HepG2 (cell line): ENCODE measurements around the gene HDGFL3. TPM values are rescaled to one million over a fixed set of nuclear protein-coding genes. Genes with fewer than 3 reads are reported as not detected.

Experiments
- ATAC-seq: fragments of 200-7000 bp; cut with Tn5 transposase; 3 replicates; pipeline ENCODE4 v1.9.1; 2020; ENCODE audit warnings: mild to moderate bottlenecking, moderate library complexity
- BruUV-seq: library from RNA; stranded (reverse); fragments of 400-500 nt; replicated peaks from 2 replicates; lab custom pipeline; 2021; lab: Mats Ljungman, UMichigan
- CTCF ChIA-PET: fragments of 300-600 bp; formaldehyde crosslinking; extraction: SDS; loops from one replicate; lab custom pipeline; 2021; ENCODE audit warnings: low total read pairs, inconsistent platforms, low intra/inter-chr PET ratio; lab: Yijun Ruan, JAX
- POLR2A ChIA-PET: fragments of 350-600 bp; sonication (Branson Sonifier 250); formaldehyde crosslinking; loops from one replicate; lab custom pipeline; 2020; ENCODE audit warnings: antibody characterized with exemption, inconsistent platforms; lab: Yijun Ruan, JAX
- DNase-seq: peaks from one replicate; pipeline ENCODE4 v3.0.0-alpha.2; 2015; ENCODE audit warnings: low spot score
- FAIRE-seq: peaks from 3 replicates; lab custom pipeline; 2011; peaks lifted over from hg19 to GRCh38; lab: Jason Lieb, UNC
- H2AFZ ChIP-seq: one replicate; pipeline ENCODE4 v1.6.1; 2011; ENCODE audit warnings: low read length, inconsistent platforms
- H3K27ac ChIP-seq: fragments of 300-600 bp; 3 replicates; pipeline ENCODE4 v1.8.0; 2011; ENCODE audit warnings: mixed run types, mild to moderate bottlenecking, mixed read lengths, low read length, inconsistent platforms; ENCODE audit not compliant: insufficient read depth; ENCODE audit errors: extremely low read length
- H3K27me3 ChIP-seq, 2 experiments: fragments of 200-600 bp in 1 of 2; 2 replicates in 1 of 2; 3 replicates in 1 of 2; pipeline versions ENCODE4 v1.6.0 to v1.8.0; 2011; ENCODE audit warnings: low read length in 2 of 2, mild to moderate bottlenecking in 2 of 2, moderate library complexity in 2 of 2, inconsistent platforms in 1 of 2; ENCODE audit not compliant: insufficient read depth in 2 of 2, control insufficient read depth in 1 of 2
- H3K36me3 ChIP-seq, 2 experiments: fragments of 200-600 bp in 1 of 2; replicated peaks in 1 of 2; 2 replicates in 1 of 2; 3 replicates in 1 of 2; pipeline versions ENCODE4 v1.5.1 to v1.8.0; 2011; ENCODE audit warnings: low read length in 2 of 2, inconsistent platforms in 1 of 2; ENCODE audit not compliant: insufficient read depth in 2 of 2, control insufficient read depth in 1 of 2
- H3K4me1 ChIP-seq: 2 replicates; pipeline ENCODE4 v1.5.1; 2012; ENCODE audit warnings: low read length, inconsistent platforms; ENCODE audit not compliant: insufficient read depth
- H3K4me2 ChIP-seq: 2 replicates; pipeline ENCODE4 v1.6.0; 2011; ENCODE audit warnings: low read depth, low read length, inconsistent platforms
- H3K4me3 ChIP-seq, 3 experiments: fragments of 200-600 bp in 1 of 3; sonication (generic), shearing (Covaris generic) in 1 of 3; replicated peaks in 1 of 3; 2 replicates each; pipeline ENCODE4 v1.5.1; 2011 to 2016; ENCODE audit warnings: low read length in 3 of 3, inconsistent platforms in 2 of 3, low read depth in 2 of 3, mild to moderate bottlenecking in 2 of 3, control low read depth in 1 of 3, mixed read lengths in 1 of 3; ENCODE audit not compliant: insufficient read depth in 1 of 3
- H3K79me2 ChIP-seq: one replicate; pipeline ENCODE4 v1.6.1; 2011; ENCODE audit warnings: low read length, inconsistent platforms; ENCODE audit not compliant: insufficient read depth
- H3K9ac ChIP-seq: 2 replicates; pipeline ENCODE4 v1.6.0; 2011; ENCODE audit warnings: mild to moderate bottlenecking, low read depth, low read length, inconsistent platforms; ENCODE audit not compliant: insufficient read depth
- H3K9me3 ChIP-seq: 2 replicates; pipeline ENCODE4 v1.5.1; 2012; ENCODE audit warnings: mild to moderate bottlenecking, low read length
- H4K20me1 ChIP-seq: 2 replicates; pipeline ENCODE4 v1.6.0; 2011; ENCODE audit warnings: inconsistent platforms, mild to moderate bottlenecking, low read length, moderate library complexity; ENCODE audit not compliant: insufficient read depth
- CREBL2 ChIP-seq: sonication (generic); formaldehyde crosslinking; IDR thresholded peaks from 2 replicates; pipeline ENCODE4 v1.8.1; 2023; ENCODE audit warnings: missing genetic modification reagents, mild to moderate bottlenecking, borderline replicate concordance
- FOXO1 ChIP-seq: sonication (generic); formaldehyde crosslinking; IDR thresholded peaks from 2 replicates; pipeline ENCODE4 v1.4.0; 2020; ENCODE audit warnings: missing genetic modification reagents
- NONO ChIP-seq, 2 experiments: fragments of 450-650 bp in 1 of 2; sonication (generic) in 1 of 2; formaldehyde crosslinking in 1 of 2; IDR thresholded peaks in 1 of 2; conservative IDR thresholded peaks in 1 of 2; 2 replicates each; pipeline versions ENCODE4 v1.6.1 to v1.8.0; 2017 to 2022; ENCODE audit warnings: mild to moderate bottlenecking in 1 of 2, missing genetic modification reagents in 1 of 2, moderate library complexity in 1 of 2
- NR2F6 ChIP-seq, 2 experiments: IDR thresholded peaks; 2 replicates each; pipeline ENCODE4 v1.6.1; 2016; ENCODE audit warnings: antibody characterized with exemption in 1 of 2, mild to moderate bottlenecking in 1 of 2
- PRDM4 ChIP-seq: sonication (generic); formaldehyde crosslinking; IDR thresholded peaks from 2 replicates; pipeline ENCODE4 v1.9.0; 2021; ENCODE audit warnings: missing genetic modification reagents, borderline replicate concordance
- SMAD1 ChIP-seq: sonication (generic); formaldehyde crosslinking; IDR thresholded peaks from 2 replicates; pipeline ENCODE4 v1.4.0; 2020; ENCODE audit warnings: missing genetic modification reagents, low read depth, mild to moderate bottlenecking, borderline replicate concordance
- ZBTB38 ChIP-seq: sonication (generic); formaldehyde crosslinking; IDR thresholded peaks from 2 replicates; pipeline ENCODE4 v1.5.1; 2020; ENCODE audit warnings: mild to moderate bottlenecking, missing genetic modification reagents
- ZNF24 ChIP-seq: fragments of 450-650 bp; IDR thresholded peaks from 2 replicates; pipeline ENCODE4 v1.6.1; 2017; ENCODE audit warnings: antibody characterized with exemption, mild to moderate bottlenecking
- ZNF7 ChIP-seq: IDR thresholded peaks from 2 replicates; pipeline ENCODE4 v1.6.1; 2016; ENCODE audit warnings: missing biosample characterization, missing genetic modification reagents
- ZNF720 ChIP-seq: sonication (generic); formaldehyde crosslinking; IDR thresholded peaks from 2 replicates; pipeline ENCODE4 v1.4.0; 2020; ENCODE audit warnings: missing genetic modification reagents
- WGBS: methylation state at CpG from one replicate; pipeline ENCODE4 v1.1.6; 2017; ENCODE audit warnings: low lambda C conversion rate; 5-methylcytosine and 5-hydroxymethylcytosine counted together
- in situ Hi-C: cut with HindIII; loops from 2 replicates; pipeline ENCODE4 v1.10.0; 2017; ENCODE audit warnings: low pct_unique_long_range_greater_than_20kb; ENCODE audit not compliant: extremely low pct_ligation_motif_present
- intact Hi-C: fragments of 100-400 bp; cut with micrococcal nuclease; formaldehyde crosslinking; loops from one replicate; pipeline ENCODE4 v1.10.0; 2022; ENCODE audit not compliant: unreplicated experiment
- polyA plus RNA-seq, 8 experiments: library from polyadenylated mRNA; depleted of rRNA in 3 of 8; stranded (reverse) in 7 of 8; unstranded in 1 of 8; fragments of >200 nt; fragmentation: Illumina TruSeq in 4 of 8; extraction: Trizol in 4 of 8; gene quantifications; 2 replicates each; pipeline versions ENCODE4 v1.2.1 to v1.2.3, GENCODE V29; 2011 to 2016; ENCODE audit warnings: low read depth in 4 of 8, missing spikeins in 1 of 8, mixed read lengths in 1 of 8; ENCODE audit not compliant: insufficient read depth in 1 of 8
- total RNA-seq, 5 experiments: library from RNA; depleted of rRNA; stranded (reverse); fragments of >200 nt; fragmentation: Illumina TruSeq; extraction: Trizol; gene quantifications; 2 replicates each; pipeline ENCODE4 v1.2.3, GENCODE V29; 2016; ENCODE audit warnings: low read depth in 1 of 5

HDGFL3 gene
- total and polyA plus RNA-seq, 2 of the 13 experiments (the other 11 are each of a cell fraction or from before 2014, with no cell fraction given) = 0.07 to 0.09 TPM

DNA sequence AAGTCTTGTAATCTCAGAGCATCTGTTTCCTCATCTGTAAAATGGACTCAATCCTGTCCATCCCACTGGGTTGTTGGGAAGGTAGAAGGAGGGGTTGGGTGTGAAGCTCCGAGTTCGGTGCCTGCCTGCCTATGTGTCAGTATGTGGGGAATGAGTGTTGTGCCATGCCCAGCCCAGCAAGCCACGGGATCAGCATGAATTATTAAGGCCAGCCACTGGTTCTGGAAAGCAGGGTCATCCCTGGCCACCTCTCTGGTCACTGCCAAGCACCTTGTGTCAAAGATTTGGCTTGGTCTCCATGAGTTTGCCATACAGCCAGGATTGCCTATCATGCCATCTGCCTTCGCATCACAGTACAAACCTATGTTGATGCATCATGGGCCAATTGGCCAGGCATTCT is 88.7 kb downstream of the HDGFL3 start:
- ATAC-seq (no peak), FAIRE-seq (no peak)
- CTCF ChIA-PET = no interaction called here

More for the DNA sequence above, 88.7 kb downstream of the HDGFL3 start:
- Histone ChIP-seq H3K4me1 (no peaks in the 10 kb centered on the region), H3K9me3 (no peaks in the 10 kb centered on the region), H3K9ac (no peak overlapping the region), H3K4me3 (no peak overlapping the region), H3K36me3 (no peaks in the 10 kb centered on the region), H4K20me1 (no peaks in the 10 kb centered on the region), H3K79me2 (no peaks in the 10 kb centered on the region), H3K27ac (no peak overlapping the region), H2AFZ (no peak overlapping the region), H3K27me3 (peaks cover 2 to 44% of the 10 kb centered on the region in 2 experiments; a peak in 3 of 5 replicates), H3K4me2 (no peak overlapping the region)
- in situ Hi-C loops (no loop called here), intact Hi-C loops (no loop called here)
- BruUV-seq = no TSS peak
- DNase-seq = no peak
- POLR2A ChIA-PET = no interaction called here
- no peak for TF ChIP-seq ZNF24
- TF ChIP-seq NONO (IDR thresholded peaks at IDR 0.05) = no peak
- no peak for TF ChIP-seq NONO (CRISPR knock-in tag; conservative IDR thresholded peaks at IDR 0.05)
- TF ChIP-seq ZBTB38 (CRISPR knock-in tag) = no peak
- TF ChIP-seq SMAD1 = no peak
- TF ChIP-seq NR2F6 (IDR thresholded peaks at IDR 0.05) = no peak
- no peak for TF ChIP-seq NR2F6 (CRISPR knock-in tag; IDR thresholded peaks at IDR 0.05)
- TF ChIP-seq PRDM4 (CRISPR knock-in tag) = no peak
- no peak for TF ChIP-seq ZNF720 (CRISPR knock-in tag)
- no peak for TF ChIP-seq CREBL2
- no peak for TF ChIP-seq ZNF7 (CRISPR knock-in tag)
- no peak for TF ChIP-seq FOXO1 (CRISPR knock-in tag)
- WGBS = no CpG with 5 or more reads among the region's 4 CpGs
